ENCODE data around the gene FAM163B.

FAM163B gene

GRCh38 chr9:133583586-133583985 lies 25.6 kb downstream of the FAM163B start:
- Mint-ChIP-seq H3K27me3 (ENCODE audit: low read depth) (peaks cover 42% of the 10 kb centered on the region), H3K4me1 (peaks cover 42% of the 10 kb centered on the region), H3K36me3 (ENCODE audit: low read depth) (no peaks in the 10 kb centered on the region), H3K9me3 (peaks cover 4% of the 10 kb centered on the region), H3K4me3 (no peak overlapping the region), H3K27ac (no peak overlapping the region)
- TF ChIP-seq CTCF (IDR thresholded peaks at IDR 0.05; ENCODE audit: unreplicated experiment in 3 of 3), result no peak

GRCh38 chr9:133583111-133583510 lies 26.1 kb downstream of the FAM163B start:
- no peak overlapping the region for H3K27ac Mint-ChIP-seq
- TF ChIP-seq CTCF (IDR thresholded peaks at IDR 0.05; ENCODE audit: unreplicated experiment in 3 of 3), result no peak
- no peak overlapping the region for H3K4me3 Mint-ChIP-seq
- peaks cover 46% of the 10 kb centered on the region for H3K4me1 Mint-ChIP-seq
- H3K36me3 Mint-ChIP-seq (ENCODE audit: low read depth), result no peaks in the 10 kb centered on the region
- H3K9me3 Mint-ChIP-seq, result no peaks in the 10 kb centered on the region
- H3K27me3 Mint-ChIP-seq (ENCODE audit: low read depth), result peaks cover 42% of the 10 kb centered on the region

- Mint-ChIP-seq H3K4me1 (peaks cover 47% of the 10 kb centered on the region), H3K27me3 (ENCODE audit: low read depth) (peaks cover 44% of the 10 kb centered on the region), H3K4me3 (no peak overlapping the region), H3K27ac (no peak overlapping the region), H3K9me3 (no peaks in the 10 kb centered on the region), H3K36me3 (ENCODE audit: low read depth) (no peaks in the 10 kb centered on the region)
- no peak for TF ChIP-seq CTCF (IDR thresholded peaks at IDR 0.05; ENCODE audit: unreplicated experiment in 3 of 3)
Observed at GRCh38 chr9:133582501-133583045, 26.6 kb downstream of the FAM163B start.

GRCh38 chr9:133581513-133582343 lies 27.5 kb downstream of the FAM163B start:
- no peak for TF ChIP-seq CTCF (IDR thresholded peaks at IDR 0.05; ENCODE audit: unreplicated experiment in 3 of 3)
- Mint-ChIP-seq H3K27ac (peak overlapping the region; percentile 12 to 68 (median 67)), H3K27me3 (ENCODE audit: low read depth) (peaks cover 49% of the 10 kb centered on the region)

GRCh38 chr9:133581011-133581410 lies 28.2 kb downstream of the FAM163B start:
- Mint-ChIP-seq H3K27me3 (ENCODE audit: low read depth) (peaks cover 50% of the 10 kb centered on the region), H3K9me3 (no peaks in the 10 kb centered on the region), H3K4me3 (no peak overlapping the region), H3K36me3 (ENCODE audit: low read depth) (no peaks in the 10 kb centered on the region), H3K27ac (peak overlapping the region in 2 of 3 experiments; percentile 12 to 67), H3K4me1 (peaks cover 55% of the 10 kb centered on the region)
- TF ChIP-seq CTCF (IDR thresholded peaks at IDR 0.05; ENCODE audit: unreplicated experiment in 3 of 3), result no peak

More at GRCh38 chr9:133581513-133582343, 27.5 kb downstream of the FAM163B start:
- Mint-ChIP-seq H3K4me1 (peaks cover 52% of the 10 kb centered on the region), H3K4me3 (peak overlapping the region in 1 of 3 experiments; percentile 17), H3K9me3 (no peaks in the 10 kb centered on the region), H3K36me3 (ENCODE audit: low read depth) (no peaks in the 10 kb centered on the region)

Data from nephron (organoid).